GM18861 (cell line): ENCODE measurements around the gene ENPP7.

Experiments
- ATAC-seq: cut with Tn5 transposase; IDR thresholded peaks from one replicate; pipeline ENCODE4 v1.9.1; 2021; ENCODE audit not compliant: unreplicated experiment

The ENPP7 gene

DNA sequence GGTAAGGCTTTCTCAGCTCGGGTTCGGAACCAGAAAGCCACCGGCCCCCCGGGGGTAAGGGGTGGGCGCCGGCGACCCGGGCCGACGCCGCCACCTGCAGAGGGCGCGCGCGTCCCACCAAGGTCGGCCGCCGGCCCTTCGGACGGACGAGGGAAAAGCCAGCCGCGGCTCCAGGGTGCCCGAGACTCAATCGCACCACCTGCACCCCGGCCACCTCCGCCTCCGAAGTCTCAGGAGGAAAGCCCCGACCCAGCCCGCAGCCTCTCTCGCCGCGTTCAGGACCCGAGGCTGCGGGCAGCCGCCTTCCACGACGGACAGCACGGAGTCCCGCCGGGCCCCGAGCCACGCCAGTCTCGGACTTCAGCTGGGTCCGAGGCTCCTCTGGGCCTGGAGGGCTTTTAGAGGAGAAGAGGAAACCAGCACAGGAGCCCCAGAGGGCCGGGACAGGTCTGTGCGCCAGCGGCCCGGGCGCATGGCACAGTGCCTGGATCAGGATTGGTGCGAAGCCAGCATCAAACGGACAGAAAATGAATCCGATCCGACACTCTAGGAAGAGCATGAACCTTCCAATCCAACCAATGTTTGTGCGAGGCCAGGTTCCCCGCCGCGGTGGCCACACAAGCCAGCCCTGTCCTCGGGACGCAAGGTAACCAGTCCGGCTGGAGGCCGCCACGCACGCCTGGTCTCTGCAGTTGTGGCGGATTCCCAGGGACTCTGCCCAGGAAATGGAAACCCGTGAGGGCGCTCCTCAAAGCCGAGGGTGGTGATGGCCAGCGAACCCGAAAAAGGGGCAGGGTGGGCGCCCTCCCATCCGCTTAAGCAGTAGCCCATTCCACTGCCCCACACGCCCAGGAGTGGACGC, 59.4 kb downstream of the ENPP7 start:
- ATAC-seq = no peak

- no peak for ATAC-seq
Measured at GRCh38 chr17:79790805-79791734, 60.3 kb downstream of the ENPP7 start.

- ATAC-seq = no peak
Measured at GRCh38 chr17:79791735-79792161, 61.0 kb downstream of the ENPP7 start.
